AG10803 (cell line): ENCODE data around the gene SLC1A2.

Experiments used
- DNase-seq: peaks from one replicate; pipeline ENCODE4 v3.0.0; 2010; ENCODE audit warnings: low read depth
- H3K4me3 ChIP-seq: 2 replicates; pipeline ENCODE4 v1.5.1; 2011; ENCODE audit warnings: mild to moderate bottlenecking, low read length, control low read depth
- CTCF ChIP-seq: conservative IDR thresholded peaks from 2 replicates; pipeline ENCODE4 v1.5.1; 2011; ENCODE audit warnings: mild to moderate bottlenecking, low read length, control low read depth, inconsistent platforms

The SLC1A2 gene

GRCh38 chr11:35347173-35347878, 72.0 kb downstream of the SLC1A2 start:
- no peak overlapping the region for H3K4me3 ChIP-seq
- no peak for DNase-seq
- no peak for TF ChIP-seq CTCF

GRCh38 chr11:35346472-35347156, 72.7 kb downstream of the SLC1A2 start:
- TF ChIP-seq CTCF = no peak
- no peak for DNase-seq
- no peak overlapping the region for H3K4me3 ChIP-seq

DNA sequence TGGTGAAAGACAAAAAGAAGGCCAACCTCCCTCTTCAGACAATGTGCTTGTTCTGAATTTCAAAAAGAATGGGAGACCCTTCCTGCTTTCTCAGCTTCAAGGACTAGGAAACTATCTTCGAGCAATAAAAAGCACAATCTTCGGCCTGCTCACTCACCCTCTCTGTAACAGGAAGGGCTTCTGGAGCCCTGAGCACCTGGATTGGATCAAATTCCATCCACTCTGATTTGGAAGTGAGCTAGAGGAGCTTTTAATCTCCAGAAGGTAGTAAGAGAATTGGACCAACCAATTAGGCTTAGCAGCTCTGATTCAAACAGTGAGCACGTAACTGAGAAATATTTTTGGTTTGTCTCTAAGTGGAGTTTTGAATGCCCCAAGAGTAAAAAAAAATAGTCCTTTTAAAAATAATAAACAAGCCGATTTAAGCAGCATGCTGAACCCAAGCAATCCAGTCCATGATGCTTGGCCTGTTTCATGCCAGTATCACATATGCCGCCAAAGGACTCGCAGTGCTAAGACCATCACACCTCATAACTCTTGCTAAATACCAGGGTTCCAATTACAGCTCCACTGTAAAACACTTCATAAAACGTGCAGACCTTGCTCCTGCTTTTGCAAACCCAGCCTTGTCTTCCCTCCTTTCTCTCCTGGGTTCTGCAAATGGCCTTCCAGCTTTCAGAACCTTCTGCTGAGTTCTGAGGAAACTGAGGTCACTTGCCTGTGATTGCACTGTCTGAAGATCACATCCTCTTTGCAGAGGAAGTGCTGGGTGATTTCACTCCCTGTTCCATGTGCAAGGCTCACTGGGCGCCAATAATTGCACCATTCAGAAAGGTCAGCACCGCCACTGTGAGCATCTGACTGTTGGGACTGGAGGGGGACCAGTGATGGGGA, 74.4 kb downstream of the SLC1A2 start:
- no peak for DNase-seq
- no peak for TF ChIP-seq CTCF
- no peak overlapping the region for H3K4me3 ChIP-seq

- H3K4me3 ChIP-seq = no peak overlapping the region
- DNase-seq = no peak
- TF ChIP-seq CTCF = no peak
These were observed 76.2 kb downstream of the SLC1A2 start for GRCh38 chr11:35343033-35343598.

- TF ChIP-seq CTCF = no peak
- no peak for DNase-seq
- H3K4me3 ChIP-seq = no peak overlapping the region
These were observed 78.6 kb downstream of the SLC1A2 start for GRCh38 chr11:35340715-35341114.

DNA sequence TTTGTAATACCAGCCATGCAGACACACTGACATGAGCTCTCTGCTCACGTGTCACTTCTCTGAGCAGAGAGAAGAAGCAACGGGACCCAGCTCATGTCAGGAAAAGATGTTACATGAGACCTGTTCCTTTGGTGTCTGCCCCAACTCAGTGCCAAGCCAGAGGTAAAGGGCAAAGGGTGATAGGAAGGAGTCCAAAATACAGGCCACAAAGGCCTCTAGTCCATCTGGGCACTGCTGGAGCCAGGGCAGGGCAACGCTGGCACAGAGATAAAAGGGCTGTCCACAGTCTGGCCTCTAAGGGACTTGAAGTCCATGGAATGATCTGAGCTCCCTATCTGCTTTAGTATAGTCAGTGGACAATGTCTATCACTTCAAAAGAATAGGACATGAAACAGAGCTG, 79.3 kb downstream of the SLC1A2 start:
- H3K4me3 ChIP-seq = no peak overlapping the region
- DNase-seq = no peak
- TF ChIP-seq CTCF = no peak
